ENCODE results near the gene UTY. TPM values are rescaled to one million over a fixed set of nuclear protein-coding genes. Genes with fewer than 3 reads are reported as not detected.

The UTY gene
- total and polyA plus RNA-seq, 2 of the 13 experiments (the other 11 are each of a cell fraction or from before 2014, with no cell fraction given), result not detected

GRCh38 chrY:13435968-13436937 is 43.6 kb downstream of the UTY start:
- Histone ChIP-seq H4K20me1 (ENCODE audit: insufficient read depth, low read length) (no peaks in the 10 kb centered on the region), H2AFZ (ENCODE audit: low read length) (peak overlapping the region; percentile 90), H3K9me3 (ENCODE audit: low read length) (no peaks in the 10 kb centered on the region), H3K79me2 (ENCODE audit: insufficient read depth, low read length) (no peaks in the 10 kb centered on the region), H3K27ac (ENCODE audit: extremely low read length, insufficient read depth, low read length) (peak overlapping the region; percentile 45), H3K4me1 (ENCODE audit: insufficient read depth, low read length) (no peaks in the 10 kb centered on the region), H3K4me3 (replicated peaks in 1 of 3; ENCODE audit: insufficient read depth in 1 of 3, low read depth in 2 of 3, low read length in 3 of 3) (peak overlapping the region; percentile 65 to 75 (median 68)), H3K9ac (ENCODE audit: insufficient read depth, low read depth, low read length) (peak overlapping the region; percentile 68), H3K36me3 (replicated peaks in 1 of 2; ENCODE audit: control insufficient read depth in 1 of 2, insufficient read depth in 2 of 2, low read length in 2 of 2) (no peaks in the 10 kb centered on the region), H3K4me2 (ENCODE audit: low read depth, low read length) (peak overlapping the region; percentile 79), H3K27me3 (ENCODE audit: control insufficient read depth in 1 of 2, insufficient read depth in 2 of 2, low read length in 2 of 2) (no peaks in the 10 kb centered on the region)
- peak; percentile 63 for FAIRE-seq
- DNase-seq (ENCODE audit: low spot score), result peak; percentile 48
- in situ Hi-C loops (cut with HindIII; ENCODE audit: extremely low pct_ligation_motif_present, low pct_unique_long_range_greater_than_20kb) (no loop called here), intact Hi-C loops (cut with micrococcal nuclease; ENCODE audit: unreplicated experiment) (loop anchor here (10.0 kb wide), 1 partner anchor 279 kb away; no protein-coding TSS in a partner anchor)
- WGBS (ENCODE audit: low lambda C conversion rate), result 2% methylated on average over 14 of the region's 25 CpGs
- peak; percentile 97 for ATAC-seq
- POLR2A ChIA-PET, result no interaction called here
- CTCF ChIA-PET (ENCODE audit: low intra/inter-chr PET ratio, low total read pairs), result no interaction called here
- TSS peak; percentile 88 for BruUV-seq (replicated peaks)
- TF ChIP-seq KDM5B (CRISPR knock-in tag; IDR thresholded peaks at IDR 0.05; ENCODE audit: borderline replicate concordance), result no peak
- TF ChIP-seq ZNF12 (CRISPR knock-in tag; IDR thresholded peaks at IDR 0.05), result 0 out of 2 replicates have a peak, but pooled peaks have one; percentile 10
- no peak; the same call in 1 of the 2 replicates for TF ChIP-seq KMT2B (CRISPR knock-in tag; IDR thresholded peaks at IDR 0.05)
- no peak for TF ChIP-seq ZNF530 (CRISPR knock-in tag; IDR thresholded peaks at IDR 0.05; ENCODE audit: low read depth)
- TF ChIP-seq ZNF280B (CRISPR knock-in tag; IDR thresholded peaks at IDR 0.05; ENCODE audit: borderline replicate concordance), result no peak
- TF ChIP-seq ZBTB25 (CRISPR knock-in tag; IDR thresholded peaks at IDR 0.05), result no peak
- peak; percentile 22; the same call in 1 of the 2 replicates for TF ChIP-seq SMC3 (IDR thresholded peaks at IDR 0.05; ENCODE audit: low read length)
- no peak for TF ChIP-seq MTA3 (CRISPR knock-in tag; IDR thresholded peaks at IDR 0.05)
- TF ChIP-seq ZZZ3 (CRISPR knock-in tag; IDR thresholded peaks at IDR 0.05; ENCODE audit: borderline replicate concordance), result no peak
- peak; percentile 44; the same call in 1 of the 2 replicates for TF ChIP-seq PHF8 (CRISPR knock-in tag; IDR thresholded peaks at IDR 0.05)
- peak in 1 of 2 experiments; percentile 33; a peak in 1 of 4 replicates for TF ChIP-seq POLR2A (IDR thresholded peaks at IDR 0.05; ENCODE audit: insufficient read depth in 1 of 2, low read depth in 2 of 2, low read length in 2 of 2)
- no peak for TF ChIP-seq ZNF850 (CRISPR knock-in tag; conservative IDR thresholded peaks at IDR 0.05)
- TF ChIP-seq ZNF773 (CRISPR knock-in tag; IDR thresholded peaks at IDR 0.05; ENCODE audit: borderline replicate concordance), result no peak
- TF ChIP-seq DZIP1 (CRISPR knock-in tag; IDR thresholded peaks at IDR 0.05), result no peak
- TF ChIP-seq THAP7 (CRISPR knock-in tag; IDR thresholded peaks at IDR 0.05), result no peak
- TF ChIP-seq NAIF1 (CRISPR knock-in tag; IDR thresholded peaks at IDR 0.05; ENCODE audit: borderline replicate concordance), result no peak

Measured in HepG2 (cell line).